Liver (tissue), 3 donors: Measurements from ENCODE around the gene INTS2.
"Not testable (repeated sequence)": the region's sequence is repeated elsewhere in the genome, so short reads cannot be mapped to it uniquely, and the experiment has no call there.

ENCODE experiments used
- EGR1 ChIP-seq, 2 donors: IDR thresholded peaks; 2 replicates each; pipeline ENCODE4 v1.6.1; 2016 to 2018; ENCODE audit warnings: antibody characterized with exemption in 2 of 2, low read depth in 2 of 2
- FOXA1 ChIP-seq: IDR thresholded peaks from 2 replicates; pipeline ENCODE4 v1.6.1; 2016; ENCODE audit warnings: antibody characterized with exemption
- GABPA ChIP-seq, 2 donors: IDR thresholded peaks in 1 of 2; conservative IDR thresholded peaks in 1 of 2; 2 replicates each; pipeline ENCODE4 v1.6.1; 2016; ENCODE audit warnings: antibody characterized with exemption in 2 of 2, mild to moderate bottlenecking in 1 of 2, moderate library complexity in 1 of 2
- JUND ChIP-seq, 2 donors: IDR thresholded peaks; 2 replicates each; pipeline ENCODE4 v1.6.1; 2016; ENCODE audit warnings: antibody characterized with exemption in 2 of 2
- MAX ChIP-seq: IDR thresholded peaks from 2 replicates; pipeline ENCODE4 v1.6.1; 2016; ENCODE audit warnings: antibody characterized with exemption
- RAD21 ChIP-seq, 2 donors: IDR thresholded peaks; 2 replicates each; pipeline ENCODE4 v1.6.1; 2016; ENCODE audit warnings: antibody characterized with exemption in 2 of 2, mild to moderate bottlenecking in 2 of 2
- REST ChIP-seq: IDR thresholded peaks from 2 replicates; pipeline ENCODE4 v1.6.1; 2016; ENCODE audit warnings: antibody characterized with exemption, mild to moderate bottlenecking
- RXRA ChIP-seq, 2 donors: IDR thresholded peaks; 2 replicates each; pipeline ENCODE4 v1.6.1; 2017 to 2018; ENCODE audit warnings: antibody characterized with exemption in 2 of 2, mild to moderate bottlenecking in 1 of 2
- TAF1 ChIP-seq: conservative IDR thresholded peaks from 2 replicates; pipeline ENCODE4 v1.6.1; 2016; ENCODE audit warnings: antibody characterized with exemption, mild to moderate bottlenecking
- YY1 ChIP-seq: IDR thresholded peaks from 2 replicates; pipeline ENCODE4 v1.6.1; 2016; ENCODE audit warnings: antibody characterized with exemption, mild to moderate bottlenecking
- TF ChIP-seq, protein P1 (sequence below): fragments of 150-350 bp; IDR thresholded peaks from 2 replicates; pipeline ENCODE4 v1.5.1; 2017; ENCODE audit warnings: improper control_type of control experiment, low read depth, low read length; ENCODE audit not compliant: missing input control
- TF ChIP-seq, protein P2 (sequence below): IDR thresholded peaks from 2 replicates; pipeline ENCODE4 v1.6.1; 2016; ENCODE audit warnings: antibody characterized with exemption
- TF ChIP-seq, protein P3 (sequence below): IDR thresholded peaks from 2 replicates; pipeline ENCODE4 v1.6.1; 2016; ENCODE audit warnings: antibody characterized with exemption
- donor health status: healthy.
- donor health status: healthy.

DNA sequence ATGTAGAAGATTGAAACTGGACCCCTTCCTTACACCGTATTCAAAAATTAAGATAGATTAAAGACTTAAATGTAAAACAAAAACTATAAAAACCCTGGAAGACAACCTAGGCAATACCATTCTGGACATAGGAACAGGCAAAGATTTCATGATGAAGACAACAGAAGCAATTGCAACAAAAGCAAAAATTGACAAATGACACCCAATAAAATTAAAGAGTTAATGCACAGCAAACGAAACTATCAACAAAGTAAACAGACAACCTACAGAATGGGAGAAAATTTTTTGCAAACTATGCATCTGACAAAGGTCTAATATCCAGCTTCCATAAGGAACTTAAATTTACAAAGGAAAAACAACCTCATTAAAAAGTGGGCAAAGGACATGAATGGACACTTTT is 101.6 kb downstream of the INTS2 start:
- TF ChIP-seq MAX; GABPA (IDR thresholded peaks at IDR 0.05 in 1 of 2, conservative IDR thresholded peaks at IDR 0.05 in 1 of 2); TAF1; REST; JUND (IDR thresholded peaks at IDR 0.05); RAD21 (IDR thresholded peaks at IDR 0.05); YY1; FOXA1; EGR1 (IDR thresholded peaks at IDR 0.05; ENCODE audit: low read depth in 2 of 2); RXRA (IDR thresholded peaks at IDR 0.05): not testable (repeated sequence)
- TF ChIP-seq, protein P1, sequence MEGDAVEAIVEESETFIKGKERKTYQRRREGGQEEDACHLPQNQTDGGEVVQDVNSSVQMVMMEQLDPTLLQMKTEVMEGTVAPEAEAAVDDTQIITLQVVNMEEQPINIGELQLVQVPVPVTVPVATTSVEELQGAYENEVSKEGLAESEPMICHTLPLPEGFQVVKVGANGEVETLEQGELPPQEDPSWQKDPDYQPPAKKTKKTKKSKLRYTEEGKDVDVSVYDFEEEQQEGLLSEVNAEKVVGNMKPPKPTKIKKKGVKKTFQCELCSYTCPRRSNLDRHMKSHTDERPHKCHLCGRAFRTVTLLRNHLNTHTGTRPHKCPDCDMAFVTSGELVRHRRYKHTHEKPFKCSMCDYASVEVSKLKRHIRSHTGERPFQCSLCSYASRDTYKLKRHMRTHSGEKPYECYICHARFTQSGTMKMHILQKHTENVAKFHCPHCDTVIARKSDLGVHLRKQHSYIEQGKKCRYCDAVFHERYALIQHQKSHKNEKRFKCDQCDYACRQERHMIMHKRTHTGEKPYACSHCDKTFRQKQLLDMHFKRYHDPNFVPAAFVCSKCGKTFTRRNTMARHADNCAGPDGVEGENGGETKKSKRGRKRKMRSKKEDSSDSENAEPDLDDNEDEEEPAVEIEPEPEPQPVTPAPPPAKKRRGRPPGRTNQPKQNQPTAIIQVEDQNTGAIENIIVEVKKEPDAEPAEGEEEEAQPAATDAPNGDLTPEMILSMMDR: not testable (repeated sequence)
- TF ChIP-seq, protein P2, sequence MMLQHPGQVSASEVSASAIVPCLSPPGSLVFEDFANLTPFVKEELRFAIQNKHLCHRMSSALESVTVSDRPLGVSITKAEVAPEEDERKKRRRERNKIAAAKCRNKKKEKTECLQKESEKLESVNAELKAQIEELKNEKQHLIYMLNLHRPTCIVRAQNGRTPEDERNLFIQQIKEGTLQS: not testable (repeated sequence)
- TF ChIP-seq, protein P3, sequence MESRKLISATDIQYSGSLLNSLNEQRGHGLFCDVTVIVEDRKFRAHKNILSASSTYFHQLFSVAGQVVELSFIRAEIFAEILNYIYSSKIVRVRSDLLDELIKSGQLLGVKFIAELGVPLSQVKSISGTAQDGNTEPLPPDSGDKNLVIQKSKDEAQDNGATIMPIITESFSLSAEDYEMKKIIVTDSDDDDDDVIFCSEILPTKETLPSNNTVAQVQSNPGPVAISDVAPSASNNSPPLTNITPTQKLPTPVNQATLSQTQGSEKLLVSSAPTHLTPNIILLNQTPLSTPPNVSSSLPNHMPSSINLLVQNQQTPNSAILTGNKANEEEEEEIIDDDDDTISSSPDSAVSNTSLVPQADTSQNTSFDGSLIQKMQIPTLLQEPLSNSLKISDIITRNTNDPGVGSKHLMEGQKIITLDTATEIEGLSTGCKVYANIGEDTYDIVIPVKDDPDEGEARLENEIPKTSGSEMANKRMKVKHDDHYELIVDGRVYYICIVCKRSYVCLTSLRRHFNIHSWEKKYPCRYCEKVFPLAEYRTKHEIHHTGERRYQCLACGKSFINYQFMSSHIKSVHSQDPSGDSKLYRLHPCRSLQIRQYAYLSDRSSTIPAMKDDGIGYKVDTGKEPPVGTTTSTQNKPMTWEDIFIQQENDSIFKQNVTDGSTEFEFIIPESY: not testable (repeated sequence)
